ENCODE measurements around the gene MCAT.

The MCAT gene

GRCh38 chr22:43088627-43088983 is 54.6 kb downstream of the MCAT start:
- Histone ChIP-seq H3K27ac (peak overlapping the region; percentile 28; the same call in 1 of the 2 replicates), H3K9ac (peak overlapping the region; percentile 72)

GRCh38 chr22:43085658-43086606 is 57.3 kb downstream of the MCAT start:
- no peak overlapping the region for H3K4me3 ChIP-seq

More at GRCh38 chr22:43088627-43088983, 54.6 kb downstream of the MCAT start:
- peak overlapping the region; percentile 97 for H3K4me2 ChIP-seq
- no peak for TF ChIP-seq Cebpa-rat (IDR thresholded peaks at IDR 0.05)
- peaks cover 22% of the 10 kb centered on the region for H3K4me1 ChIP-seq
- no peaks in the 10 kb centered on the region for H3K27me3 ChIP-seq
- no peaks in the 10 kb centered on the region for H4K20me1 ChIP-seq
- peak overlapping the region; percentile 85 for H3K4me3 ChIP-seq
- H3K9me3 ChIP-seq = no peaks in the 10 kb centered on the region
- H3K36me3 ChIP-seq = no peaks in the 10 kb centered on the region

More at GRCh38 chr22:43085658-43086606, 57.3 kb downstream of the MCAT start:
- H3K9ac ChIP-seq = no peak overlapping the region
- H3K4me2 ChIP-seq = no peak overlapping the region
- no peaks in the 10 kb centered on the region for H4K20me1 ChIP-seq
- no peak overlapping the region for H3K27ac ChIP-seq
- no peaks in the 10 kb centered on the region for H3K27me3 ChIP-seq
- no peaks in the 10 kb centered on the region for H3K36me3 ChIP-seq
- no peaks in the 10 kb centered on the region for H3K9me3 ChIP-seq
- H3K4me1 ChIP-seq = peaks cover 16% of the 10 kb centered on the region
- TF ChIP-seq Cebpa-rat (IDR thresholded peaks at IDR 0.05) = no peak

Data from BLaER1 (cell line).